HG02759 (cell line): ENCODE results near the gene OXSM.

Experiments used
- ATAC-seq: cut with Tn5 transposase; IDR thresholded peaks from one replicate; pipeline ENCODE4 v1.9.1; 2021; ENCODE audit warnings: mild to moderate bottlenecking, moderate library complexity; ENCODE audit not compliant: unreplicated experiment

The OXSM gene

DNA sequence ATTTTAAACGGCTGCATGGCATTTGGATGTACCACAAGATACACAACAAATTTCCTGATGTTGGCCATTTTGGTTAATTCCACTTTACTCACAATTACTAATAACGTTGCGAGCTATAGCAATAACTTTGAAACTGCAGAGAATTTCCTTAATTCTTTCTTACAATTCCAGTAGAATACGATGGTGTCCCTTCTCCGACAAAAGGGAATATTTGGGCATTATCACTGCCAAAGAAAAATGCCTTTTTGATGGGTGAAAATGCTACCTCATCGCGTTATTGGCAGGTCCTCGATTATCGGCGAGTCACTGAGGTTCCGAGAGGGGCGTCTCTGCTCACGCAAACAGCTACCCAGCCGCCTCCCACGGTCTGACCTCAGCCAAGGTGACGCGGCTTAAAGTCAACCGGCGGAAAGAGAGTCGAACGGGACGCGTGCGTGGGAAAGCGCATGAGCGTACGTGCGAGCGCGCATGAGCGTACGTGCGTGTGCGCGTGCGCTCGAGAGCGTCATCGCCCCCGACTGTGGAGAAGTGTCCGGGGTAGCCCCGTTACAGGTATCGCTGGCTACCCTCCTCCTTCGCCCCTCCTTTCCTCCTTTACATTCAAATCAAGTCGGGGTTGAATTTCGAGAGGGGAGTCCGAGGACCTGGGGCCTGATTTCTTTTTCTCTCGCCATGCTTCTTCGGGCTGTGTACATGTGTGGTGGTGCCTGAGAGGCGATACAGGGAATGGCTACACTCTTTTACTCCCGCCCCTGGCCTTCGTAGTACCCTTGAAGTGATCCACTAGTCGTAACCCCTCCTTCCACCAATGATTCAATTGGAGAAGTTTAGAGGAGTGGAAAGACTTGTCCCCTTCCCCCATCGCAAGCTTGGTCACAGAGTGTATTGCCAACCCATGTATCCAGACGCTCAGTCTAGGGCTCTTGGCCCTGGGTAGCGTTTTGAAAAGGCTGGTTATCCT, at the start of gene OXSM:
Gene OXSM, plus strand, starts transcription at position 495 of the 961 bp plus-strand sequence. CDS start 931 bp downstream, outside the sequence.
- peak; percentile 97 for ATAC-seq

DNA sequence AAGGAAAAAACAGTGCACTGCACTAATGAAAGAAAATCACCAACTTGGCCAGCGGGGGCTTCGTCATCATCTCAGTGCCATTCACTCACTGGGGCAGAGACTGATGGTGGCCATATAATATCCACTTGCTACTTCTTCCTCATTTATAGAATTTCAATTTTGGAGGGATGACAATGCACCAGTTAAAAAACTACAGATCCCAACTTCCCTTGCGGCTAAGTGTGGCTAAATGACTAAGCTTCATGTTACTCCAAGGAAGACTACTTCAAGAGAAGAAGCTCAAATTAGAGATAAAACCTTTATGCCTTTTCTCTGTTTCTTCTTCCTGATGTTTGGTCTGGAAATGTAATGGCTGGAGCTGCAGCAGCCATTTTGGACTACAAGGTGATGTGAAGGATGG, 45.4 kb upstream of the OXSM start:
- ATAC-seq, result no peak

DNA sequence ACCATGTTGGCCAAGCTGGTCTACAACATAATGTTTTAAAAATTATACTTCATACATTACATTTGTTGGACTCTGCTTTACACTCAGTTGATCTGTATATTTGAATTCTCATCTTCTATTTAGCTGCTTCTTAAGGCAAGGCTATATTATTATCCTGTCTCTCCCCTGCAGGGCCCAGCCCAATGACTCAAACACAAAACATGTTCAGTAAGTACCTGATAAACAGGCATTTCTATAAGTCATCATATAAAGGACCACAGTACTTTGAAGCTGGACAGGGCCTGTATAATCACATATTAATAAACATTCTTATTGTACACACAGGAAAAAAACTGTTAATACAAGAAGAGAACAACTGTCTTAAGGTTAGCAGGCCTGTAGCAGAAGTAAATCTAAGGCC, 42.9 kb upstream of the OXSM start:
- no peak for ATAC-seq

DNA sequence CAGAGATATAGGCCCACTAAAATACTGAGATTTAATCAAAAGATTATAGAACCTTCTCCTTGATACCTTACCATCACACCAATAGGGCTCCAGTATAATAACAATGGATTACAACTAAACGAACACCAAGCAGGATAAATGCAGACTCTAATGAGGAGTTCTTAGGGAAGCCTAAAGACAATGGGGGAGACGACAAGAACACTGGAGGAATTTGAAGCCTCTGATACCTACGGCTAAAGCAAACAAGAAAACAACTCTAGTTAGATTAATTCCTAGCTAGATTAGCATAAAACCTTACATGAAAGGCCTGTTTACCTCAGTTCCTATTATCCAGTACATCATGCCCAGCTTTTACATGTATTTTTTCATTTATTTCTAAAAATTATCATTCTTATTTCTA, 41.7 kb upstream of the OXSM start:
- ATAC-seq, result no peak

- ATAC-seq, result no peak
Observed at GRCh38 chr3:25749031-25749581, 40.8 kb upstream of the OXSM start.

GRCh38 chr3:25751048-25751447, 38.8 kb upstream of the OXSM start:
- ATAC-seq, result no peak

DNA sequence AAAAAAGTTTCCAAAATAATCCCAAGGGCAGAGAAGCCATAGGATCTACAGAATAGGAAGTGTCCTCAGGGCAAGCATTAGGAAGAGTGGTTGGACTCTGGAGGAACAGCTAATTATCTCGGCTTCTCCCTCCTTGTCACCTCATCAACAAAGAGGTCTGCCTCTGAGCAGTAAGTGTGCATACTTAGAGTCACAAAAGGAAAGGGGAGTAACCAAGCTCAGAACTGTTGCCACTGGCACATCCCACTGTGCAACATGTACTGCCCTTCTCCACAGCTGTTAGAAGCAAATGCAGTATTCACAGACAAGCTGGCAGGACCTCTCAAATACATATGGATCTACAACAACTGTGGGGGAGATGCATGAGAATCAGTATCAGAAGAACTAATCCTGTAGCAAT, 38.2 kb upstream of the OXSM start:
- ATAC-seq, result no peak

DNA sequence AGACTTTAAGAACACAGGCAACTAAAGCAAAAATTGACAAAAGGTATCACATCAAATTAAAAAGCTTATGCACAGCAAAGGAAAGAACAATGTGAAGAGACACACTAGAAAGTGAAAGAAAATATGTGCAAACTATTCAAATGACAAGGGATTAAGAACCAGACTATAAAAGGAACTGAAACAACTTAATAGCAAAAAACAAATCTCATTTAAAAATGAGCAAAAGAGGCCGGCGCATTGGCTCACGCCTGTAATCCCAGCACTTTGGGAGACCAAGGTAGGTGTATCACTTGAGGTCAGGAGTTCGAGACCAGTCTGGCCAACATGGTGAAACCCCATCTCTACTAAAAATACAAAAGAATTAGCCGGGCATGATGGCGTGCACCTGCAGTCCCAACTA, 21.0 kb upstream of the OXSM start:
- ATAC-seq, result peak; percentile 85

DNA sequence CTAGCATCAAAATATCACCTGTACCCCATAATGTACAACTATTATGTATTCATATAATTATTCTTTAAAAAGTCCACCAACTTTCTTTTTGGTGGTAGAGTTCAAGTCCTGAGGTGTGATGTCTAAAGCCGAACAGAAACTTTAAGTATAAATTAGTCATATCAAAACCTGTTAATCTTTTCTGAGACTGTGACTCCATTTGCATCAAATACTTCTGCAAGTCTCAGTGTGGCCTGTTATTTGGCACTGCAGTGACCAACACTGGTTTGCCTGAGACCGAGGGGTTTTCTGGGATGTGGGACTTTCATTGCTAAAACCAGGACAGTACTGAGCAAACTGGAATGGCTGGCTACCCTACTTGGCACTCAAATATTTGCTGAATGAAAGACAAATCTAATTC, 14.0 kb upstream of the OXSM start:
- ATAC-seq, result peak; percentile 53

DNA sequence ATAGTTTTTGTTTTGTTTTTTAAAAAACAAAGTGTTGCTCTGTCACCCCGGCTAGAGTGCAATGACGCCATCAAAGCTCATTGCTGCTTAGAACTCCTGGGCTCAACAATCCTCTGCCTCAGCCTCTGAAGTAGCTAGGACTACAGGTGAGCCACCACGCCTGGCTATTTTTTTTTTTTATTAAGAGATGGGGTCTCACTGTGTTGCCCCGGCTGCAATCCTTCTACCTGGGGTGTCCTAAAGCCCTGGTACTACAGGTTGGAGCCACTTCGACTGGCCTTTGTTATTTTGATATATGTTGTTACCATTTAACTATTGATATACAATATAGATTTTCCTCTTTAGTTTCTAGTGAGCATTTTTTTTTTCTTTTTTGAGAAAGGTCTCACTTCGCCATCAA, 9.3 kb upstream of the OXSM start:
- ATAC-seq, result no peak

- ATAC-seq, result no peak
Observed at GRCh38 chr3:25781145-25781757, 8.6 kb upstream of the OXSM start.

- peak; percentile 45 for ATAC-seq
Observed at GRCh38 chr3:25781758-25782594, 7.9 kb upstream of the OXSM start.

DNA sequence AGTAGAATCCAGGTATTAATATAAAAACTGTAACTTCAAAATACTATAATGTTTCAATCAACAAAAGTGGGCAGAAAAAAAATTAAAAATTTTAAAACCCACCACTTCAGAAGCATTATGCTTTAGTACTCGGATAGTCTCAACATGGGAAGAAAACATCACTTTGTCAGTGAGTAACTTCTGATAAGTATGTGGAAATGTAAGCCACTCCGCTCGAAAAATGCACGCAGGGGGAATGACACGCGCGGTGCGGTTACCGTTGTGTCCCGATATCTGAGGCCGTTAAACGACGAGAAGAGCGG, 7.3 kb upstream of the OXSM start:
- ATAC-seq, result no peak

DNA sequence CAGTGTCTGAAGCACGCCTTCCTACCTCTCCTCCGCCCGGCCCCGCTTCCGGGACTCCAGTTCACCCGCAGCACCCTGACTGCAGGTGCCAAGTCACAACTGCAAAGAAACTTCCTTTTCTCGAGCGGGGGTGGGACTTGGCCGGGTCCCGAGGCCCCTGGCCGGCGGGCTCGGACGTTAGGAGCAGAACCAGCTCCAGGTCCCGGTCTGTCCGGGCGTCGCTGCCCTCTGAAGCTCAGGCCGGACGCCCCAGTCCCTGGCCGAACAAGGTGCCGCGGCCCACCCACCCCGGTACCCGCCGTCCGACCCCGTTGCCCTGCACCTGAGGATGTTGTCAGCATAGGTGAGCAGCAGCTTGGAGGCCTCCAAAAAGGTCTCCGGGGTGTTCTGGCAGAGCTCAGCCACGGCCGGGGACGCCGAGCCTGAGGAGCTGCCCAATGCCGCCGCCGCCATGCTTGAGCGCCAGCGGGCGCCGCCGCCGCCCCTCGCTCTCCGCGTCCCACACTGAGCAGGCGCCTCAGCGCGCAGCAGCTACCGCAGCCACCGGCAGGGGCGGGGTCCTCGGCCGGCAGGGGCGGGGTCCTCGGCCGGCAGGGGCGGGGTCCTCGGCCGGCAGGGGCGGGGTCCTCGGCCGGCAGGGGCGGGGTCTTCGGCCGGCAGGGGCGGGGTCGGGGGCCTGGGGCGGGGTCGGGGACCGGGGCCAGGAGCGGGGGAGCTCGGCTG, 6.8 kb upstream of the OXSM start, which contains the start of gene NGLY1:
Gene NGLY1, minus strand, starts transcription at position 506 of the 723 bp plus-strand sequence. Its CDS starts 53 bp downstream, at position 453.
- peak; percentile 81 for ATAC-seq

- peak; percentile 36 for ATAC-seq
Observed at GRCh38 chr3:25783661-25784512, 6.0 kb upstream of the OXSM start.

DNA sequence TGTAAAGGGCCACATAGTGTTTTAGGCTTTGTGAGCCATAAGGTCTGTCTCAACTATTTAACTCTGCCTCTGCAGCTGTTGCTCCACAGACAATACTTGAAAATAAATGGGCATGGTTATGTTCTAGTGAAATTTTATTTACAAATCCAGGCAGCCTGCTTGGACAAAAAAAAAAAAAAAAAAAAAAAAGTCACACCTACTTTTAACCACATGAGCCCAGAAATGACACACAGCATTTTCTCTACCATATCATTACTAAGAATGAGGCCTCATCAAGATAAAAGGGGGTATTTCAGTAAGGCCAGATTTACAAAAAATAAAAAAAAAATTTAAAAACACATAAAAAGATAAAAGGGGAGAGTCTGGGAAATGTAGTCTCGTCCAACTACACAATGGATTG, 4.9 kb upstream of the OXSM start:
- ATAC-seq, result no peak

DNA sequence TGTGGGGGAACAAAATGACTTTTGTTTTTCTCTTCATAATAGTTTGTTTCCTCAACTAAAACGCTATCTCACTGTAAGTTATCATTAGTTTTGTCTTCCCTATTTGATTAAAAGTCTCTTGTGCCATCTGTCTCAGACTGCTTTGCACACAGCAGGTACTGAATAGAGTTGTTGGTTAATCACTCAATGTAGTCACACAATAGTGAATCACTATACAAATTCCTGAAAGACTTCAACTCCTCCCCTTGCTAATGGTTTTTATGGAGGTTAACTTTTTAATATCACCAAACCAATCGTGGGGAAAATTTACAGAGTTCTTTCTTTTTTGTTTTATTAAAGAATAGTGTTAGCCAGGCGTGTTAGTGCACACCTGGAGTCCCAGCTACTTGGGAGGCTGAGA, 4.1 kb upstream of the OXSM start:
- no peak for ATAC-seq

DNA sequence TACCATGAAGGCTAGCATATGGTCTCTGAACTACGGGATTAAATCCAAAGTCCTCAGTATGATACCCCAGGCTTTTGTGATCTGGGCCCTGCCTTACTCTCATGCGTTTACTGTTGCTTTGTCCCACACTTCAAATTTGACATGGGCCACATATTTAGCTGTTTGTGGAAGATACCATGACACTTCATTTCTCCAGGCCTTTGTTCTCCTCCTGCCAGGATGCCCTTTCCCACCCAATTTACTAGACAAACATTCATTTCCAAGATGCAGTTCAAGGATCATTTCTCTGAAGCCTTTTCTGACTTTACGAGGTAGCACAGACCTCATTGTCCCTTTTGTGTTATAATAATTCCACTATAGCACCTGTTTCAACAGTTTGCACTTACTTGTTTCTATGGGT, 2.2 kb upstream of the OXSM start:
- no peak for ATAC-seq

DNA sequence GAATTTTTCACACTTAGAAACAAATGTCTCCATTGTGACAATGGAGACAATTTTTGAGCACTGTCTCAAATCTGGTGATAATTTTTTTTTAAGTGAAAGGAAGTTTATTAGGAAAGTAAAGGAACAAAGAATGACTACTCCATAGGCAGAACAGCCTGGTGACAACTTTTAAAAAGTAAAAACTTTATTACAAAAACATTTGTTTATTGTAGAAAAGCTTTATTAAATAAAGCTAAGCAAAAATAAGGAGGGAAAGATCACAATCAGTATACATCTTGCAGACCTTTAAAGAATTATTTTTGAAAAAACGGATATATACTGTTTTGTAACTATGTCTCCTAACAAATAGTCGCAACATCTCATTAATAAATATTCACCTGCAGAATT, 688 bp upstream of the OXSM start:
- no peak for ATAC-seq

GRCh38 chr3:25801786-25802185, 11.9 kb downstream of the OXSM start:
- ATAC-seq, result no peak
